Tongue (tissue), 2 donors: ENCODE results near the gene TMED4. TPM values are rescaled to one million over a fixed set of nuclear protein-coding genes. Genes with fewer than 3 reads are reported as not detected.

Experiments
- DNase-seq: peaks from one replicate; pipeline ENCODE4 v3.0.0-alpha.2; 2015
- total RNA-seq: library from RNA; depleted of rRNA; stranded (reverse); fragments of >200 nt; gene quantifications from one replicate; pipeline ENCODE4 v1.2.3, GENCODE V29; 2014

TMED4 gene
- total RNA-seq: 255 TPM

- DNase-seq: peak; percentile 100
These were observed at the start of gene TMED4 for GRCh38 chr7:44581879-44582603. TSS of gene TMED4 (minus strand) at chr7:44582231. CDS start at chr7:44582206, 25 bp downstream.

- peak; percentile 58 for DNase-seq
These were observed 49.6 kb upstream of the TMED4 start for GRCh38 chr7:44631458-44632115.

- DNase-seq: no peak
These were observed 48.9 kb upstream of the TMED4 start for GRCh38 chr7:44630792-44631457.

GRCh38 chr7:44629829-44630522 lies 47.9 kb upstream of the TMED4 start:
- DNase-seq: peak; percentile 69

GRCh38 chr7:44626620-44627019 lies 44.6 kb upstream of the TMED4 start:
- no peak for DNase-seq

DNA sequence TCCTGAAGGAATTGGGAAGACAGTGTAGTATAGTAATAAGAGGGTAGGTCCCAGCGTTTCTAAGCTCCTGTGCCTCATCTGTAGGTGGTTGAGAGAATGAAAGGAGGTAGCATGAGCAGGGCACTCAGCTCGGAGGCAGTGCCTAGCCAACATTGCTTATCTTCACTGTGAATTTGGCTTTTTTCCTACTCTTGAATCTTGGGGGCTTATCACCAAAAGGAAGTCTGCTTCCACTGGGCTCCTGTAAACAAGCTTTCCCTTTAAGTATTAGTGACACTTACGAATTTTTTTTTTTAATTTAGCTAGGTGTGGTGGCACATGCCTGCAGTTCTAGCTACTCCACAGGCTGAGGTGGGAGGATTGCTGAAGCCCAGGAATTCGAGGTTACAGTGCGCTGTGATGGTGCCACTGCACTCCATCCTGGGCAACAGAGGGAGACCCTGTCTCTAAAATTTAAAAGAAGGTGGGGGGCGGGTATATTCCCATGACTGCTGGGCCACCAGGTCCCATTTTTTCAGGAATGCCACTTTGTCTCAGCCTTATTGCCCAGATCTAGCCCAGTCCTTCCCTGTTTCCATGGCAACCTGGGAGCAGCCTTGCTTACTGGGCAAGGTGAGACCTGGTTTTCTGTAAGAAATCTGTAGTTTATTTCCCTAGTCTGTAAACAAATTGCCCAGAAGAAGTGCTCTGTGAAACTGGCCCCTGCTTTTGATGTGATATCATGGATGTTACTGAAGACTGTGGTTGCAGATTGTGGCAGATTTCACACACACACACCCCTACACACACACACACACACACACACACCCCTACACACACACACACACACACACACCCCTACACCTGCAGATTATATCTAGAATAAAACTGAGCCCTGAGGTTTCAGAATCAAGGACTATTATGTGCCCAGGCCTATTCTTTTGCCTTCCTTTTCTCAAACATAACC lies 43.8 kb upstream of the TMED4 start:
- DNase-seq: no peak

GRCh38 chr7:44624318-44624717 lies 42.3 kb upstream of the TMED4 start:
- no peak for DNase-seq

DNA sequence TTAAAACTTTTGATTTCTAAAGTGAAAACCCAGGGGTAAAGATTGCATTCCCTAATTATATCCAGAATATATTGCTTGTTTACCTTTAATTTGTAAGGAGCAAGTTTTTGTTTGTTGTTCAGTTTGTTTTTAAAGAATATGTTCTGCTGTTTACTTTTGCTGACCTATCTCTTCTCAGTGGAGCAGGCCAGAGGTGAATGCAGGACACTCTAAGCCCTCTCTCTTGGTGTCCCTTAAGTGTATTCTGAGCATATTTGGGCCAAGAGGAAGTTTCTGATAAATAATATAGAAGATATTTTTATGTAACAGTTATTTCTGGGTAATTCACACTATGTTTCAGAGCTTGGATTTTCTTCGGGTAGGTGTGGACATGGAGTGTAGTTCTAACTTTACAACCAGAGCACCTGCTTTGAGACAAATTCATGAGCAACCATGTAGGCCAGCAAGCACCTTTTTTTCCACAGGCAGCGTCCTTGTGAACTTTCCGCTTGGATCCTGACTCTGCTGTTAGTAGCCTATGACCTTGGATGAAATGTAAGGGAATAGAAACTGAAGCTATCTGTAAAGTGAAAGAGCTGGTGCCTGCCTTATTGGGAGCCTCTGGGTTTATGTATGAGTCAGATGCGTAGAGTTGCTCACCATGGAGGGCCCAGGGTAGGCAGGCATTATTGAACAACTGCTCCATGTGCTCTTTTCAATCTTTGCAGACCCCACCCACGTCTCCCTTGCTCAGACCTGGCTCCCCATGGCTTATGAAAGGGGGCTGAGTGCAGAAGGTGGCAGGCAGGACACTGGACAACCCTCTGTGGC lies 40.5 kb upstream of the TMED4 start:
- no peak for DNase-seq

DNA sequence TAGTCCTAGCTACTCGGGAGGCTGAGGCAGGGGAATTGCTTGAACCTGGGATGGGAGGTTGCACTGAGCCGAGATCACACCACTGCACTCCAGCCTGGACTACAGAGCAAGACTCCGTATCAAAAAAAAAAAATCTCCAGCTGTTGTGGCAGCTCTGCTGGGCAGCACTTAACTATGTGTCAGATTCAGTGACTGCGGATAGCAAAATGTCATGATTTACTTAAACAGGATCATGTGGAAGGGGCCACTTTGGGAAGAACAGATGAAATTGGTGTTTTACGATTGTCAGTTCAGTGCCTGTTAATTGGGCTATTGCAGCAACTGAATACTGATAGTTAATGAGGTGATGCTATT lies 39.7 kb upstream of the TMED4 start:
- DNase-seq: no peak

GRCh38 chr7:44621034-44621749 lies 39.2 kb upstream of the TMED4 start:
- DNase-seq: no peak

- DNase-seq: no peak
These were observed 36.7 kb upstream of the TMED4 start for GRCh38 chr7:44618753-44619152.

GRCh38 chr7:44618045-44618444 lies 36.0 kb upstream of the TMED4 start:
- no peak for DNase-seq

DNA sequence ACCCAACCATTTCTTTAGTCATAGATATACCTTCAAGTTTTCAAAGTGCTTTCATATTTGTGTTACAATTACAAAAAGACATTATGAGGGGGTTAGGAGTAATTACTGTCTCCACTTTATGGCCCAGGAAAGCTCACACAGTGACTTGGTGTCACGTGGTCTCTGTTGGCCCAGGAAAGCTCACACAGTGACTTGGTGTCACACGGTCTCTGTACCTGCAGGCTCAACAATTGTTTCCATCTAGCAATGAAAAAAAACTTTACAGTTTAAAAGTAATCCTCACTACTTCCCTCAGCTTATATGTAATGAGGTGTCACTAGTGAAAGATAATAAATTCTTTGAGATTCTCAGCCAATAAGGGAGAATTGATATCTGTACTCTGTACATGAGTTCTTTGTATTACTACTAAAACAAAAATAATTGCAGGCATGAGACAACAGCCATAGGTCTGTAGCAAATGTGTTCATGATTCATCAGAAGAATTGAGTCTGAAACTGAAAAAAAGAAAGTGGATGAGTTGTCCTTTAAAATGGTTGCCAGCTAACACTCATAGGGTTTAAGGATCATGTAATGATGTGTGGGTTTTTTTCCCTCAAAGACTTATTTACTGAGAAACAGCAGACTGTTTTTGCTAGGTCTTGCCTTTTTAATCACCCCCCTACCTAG lies 35.3 kb upstream of the TMED4 start:
- no peak for DNase-seq

- no peak for DNase-seq
These were observed 34.5 kb upstream of the TMED4 start for GRCh38 chr7:44616545-44616944.

DNA sequence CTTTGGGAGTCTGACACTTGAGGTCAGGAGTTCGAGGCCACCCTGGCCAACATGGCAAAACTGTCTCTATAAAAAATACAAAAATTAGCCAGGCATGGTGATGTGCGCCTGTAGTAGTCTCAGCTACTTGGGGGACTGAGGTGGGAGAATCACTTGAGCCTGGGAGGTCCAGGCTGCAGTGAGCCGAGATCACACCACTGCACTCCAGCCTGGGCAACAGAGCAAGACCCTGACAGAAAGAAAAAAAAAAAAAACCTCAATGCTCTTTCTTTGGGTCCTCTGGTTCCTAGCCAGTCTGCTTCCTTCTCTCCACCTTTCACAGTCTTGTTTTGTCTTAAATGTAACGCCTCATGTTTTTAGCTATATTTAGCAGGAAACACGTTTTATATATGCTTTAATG lies 33.8 kb upstream of the TMED4 start:
- no peak for DNase-seq

DNA sequence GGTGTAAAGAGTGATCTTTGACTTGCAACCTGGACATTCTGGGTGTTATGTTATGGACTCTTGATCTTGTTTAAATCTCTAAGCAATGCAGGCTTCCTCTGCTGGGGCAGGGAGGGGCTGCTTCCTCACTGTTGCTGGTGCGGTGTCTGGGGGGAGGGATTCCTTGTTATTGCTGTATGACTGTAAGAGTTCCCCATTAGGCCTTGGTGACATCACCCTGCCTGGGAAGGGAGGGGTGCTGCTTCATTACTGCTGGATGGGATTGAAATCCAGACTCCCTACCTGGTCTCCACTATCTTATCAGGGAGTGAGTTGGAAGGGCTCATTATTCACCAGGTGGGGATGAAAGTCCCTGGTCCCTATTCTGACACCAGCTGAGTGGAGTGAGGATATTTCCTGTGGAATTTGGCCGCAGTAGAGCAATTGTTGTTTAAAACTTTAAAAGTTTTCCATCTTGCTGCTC lies 33.1 kb upstream of the TMED4 start:
- no peak for DNase-seq

- DNase-seq: no peak
These were observed 27.8 kb upstream of the TMED4 start for GRCh38 chr7:44609829-44610228.

- DNase-seq: no peak
These were observed 27.1 kb upstream of the TMED4 start for GRCh38 chr7:44608916-44609648.
